ENCODE data around the gene NR2F6. TPM values are rescaled to one million over a fixed set of nuclear protein-coding genes. Genes with fewer than 3 reads are reported as not detected.
A peak's percentile ranks its signal among the peaks of the same experiment; 100 is the strongest.

Gene NR2F6
- total RNA-seq, 1 experiment from 2014 or later: 134 TPM

- Histone ChIP-seq H2BK5ac (ENCODE audit: insufficient read length, low read length) (no peak overlapping the region), H3K23me2 (ENCODE audit: insufficient read length, low read depth, low read length, poor library complexity, severe bottlenecking) (no peaks in the 10 kb centered on the region), H3K79me2 (ENCODE audit: insufficient read depth, low read length) (no peaks in the 10 kb centered on the region), H3K56ac (ENCODE audit: insufficient read length, low read depth, low read length) (no peak overlapping the region), H3K18ac (ENCODE audit: insufficient read length, low read depth, low read length) (no peak overlapping the region), H2BK15ac (ENCODE audit: low read depth, low read length) (0 out of 2 replicates have a peak overlapping the region, but pooled peaks have one; percentile 52), H3K14ac (ENCODE audit: insufficient read depth, low read length) (no peak overlapping the region), H2BK12ac (ENCODE audit: insufficient read length, low read depth, low read length) (no peak overlapping the region), H2BK120ac (ENCODE audit: low read depth, low read length, poor library complexity, severe bottlenecking) (no peak overlapping the region), H3K4me2 (ENCODE audit: insufficient read depth, insufficient read length, low read length) (no peak overlapping the region), H3K79me1 (ENCODE audit: insufficient read depth, low read depth, low read length, poor library complexity, severe bottlenecking) (no peaks in the 10 kb centered on the region), H3K4me1 (ENCODE audit: insufficient read depth, low read length) (peaks cover 4% of the 10 kb centered on the region; the same call in 1 of the 2 replicates), H4K20me1 (ENCODE audit: control insufficient read depth, insufficient read depth, insufficient read length) (no peaks in the 10 kb centered on the region), H3K9me3 (ENCODE audit: control insufficient read depth, low read depth, low read length) (peaks cover 13% of the 10 kb centered on the region), H3K9ac (ENCODE audit: extremely low read depth, insufficient read length, low read length) (no peak overlapping the region), H2BK20ac (ENCODE audit: low read depth, low read length, poor library complexity, severe bottlenecking) (no peak overlapping the region), H4K8ac (replicated peaks; ENCODE audit: insufficient read length, low read depth, low read length) (no peak overlapping the region), H3T11ph (ENCODE audit: low read length) (no peak overlapping the region), H2AK5ac (ENCODE audit: insufficient read length, low read length) (no peak overlapping the region), H4K5ac (ENCODE audit: insufficient read length, low read depth, low read length) (no peak overlapping the region), H3K4ac (ENCODE audit: low read depth, low read length) (no peak overlapping the region), H2AFZ (ENCODE audit: low read length) (no peak overlapping the region), H4K91ac (ENCODE audit: insufficient read length, low read depth, low read length) (no peak overlapping the region), H3K23ac (ENCODE audit: insufficient read length, low read depth, low read length) (no peak overlapping the region), H3K27me3 (ENCODE audit: insufficient read depth, low read length) (no peaks in the 10 kb centered on the region), H3K27ac (ENCODE audit: insufficient read length, low read depth, low read length) (no peak overlapping the region)
- H3K36me3 Mint-ChIP-seq (ENCODE audit: insufficient read depth in 1 of 3, low read depth in 3 of 3): peaks cover 0 to 20% (median 0%) of the 10 kb centered on the region in 3 experiments; a peak in 3 of 7 replicates
- peaks cover 11 to 22% of the 10 kb centered on the region in 2 experiments for H3K4me1 Mint-ChIP-seq
- H3K27ac Mint-ChIP-seq: no peak overlapping the region
- peaks cover 1% of the 10 kb centered on the region; the same call in 1 of the 2 replicates for H3K27me3 Mint-ChIP-seq (ENCODE audit: low read depth)
- WGBS (ENCODE audit: extremely low coverage, insufficient read length, low lambda C conversion rate): no CpG with 5 or more reads among the region's 1 CpG
- H3K9me3 Mint-ChIP-seq: no peaks in the 10 kb centered on the region; a peak in 1 of 5 replicates
- TF ChIP-seq CTCF (conservative IDR thresholded peaks at IDR 0.05): no peak
- no peak overlapping the region for H3K4me3 Mint-ChIP-seq
- no peak for DNase-seq
Measured at GRCh38 chr19:17259934-17260333, 14.2 kb upstream of the NR2F6 start.

Data from H9 (cell line).